ENCODE data around the gene TST.

TST gene

DNA sequence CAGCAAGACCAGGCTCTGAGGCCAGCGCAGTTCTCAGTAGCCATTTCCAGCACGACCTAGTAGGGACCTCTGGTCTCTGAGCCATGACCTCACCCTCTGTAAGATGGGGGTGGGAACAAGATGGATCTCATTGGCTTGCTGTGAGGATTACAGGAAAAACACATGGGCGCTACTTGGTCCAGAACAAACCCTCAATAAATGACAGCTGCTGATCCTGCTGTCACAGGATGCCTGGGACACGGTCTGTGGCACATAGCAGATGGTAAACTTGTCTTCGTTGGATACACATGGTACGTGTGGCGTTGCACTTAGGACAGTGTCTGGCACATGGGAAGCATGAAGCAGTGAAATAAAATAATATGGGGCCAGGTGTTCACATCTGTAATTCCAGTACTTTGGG lies 27.8 kb upstream of the TST start:
- H3K18ac ChIP-seq (ENCODE audit: low read length) = no peak overlapping the region
- H4K12ac ChIP-seq (ENCODE audit: low read depth, low read length) = no peak overlapping the region
- H4K91ac ChIP-seq (ENCODE audit: low read depth, low read length) = no peak overlapping the region
- H2BK120ac ChIP-seq (ENCODE audit: insufficient read depth, low read length, poor library complexity) = no peak overlapping the region
- H3K27ac ChIP-seq (ENCODE audit: low read depth, low read length) = no peak overlapping the region
- no peak overlapping the region for H2BK12ac ChIP-seq (ENCODE audit: low read length)
- no peaks in the 10 kb centered on the region for H3K36me3 ChIP-seq (ENCODE audit: control insufficient read depth in 1 of 2, insufficient read depth in 2 of 2, low read length in 2 of 2)
- peaks cover 0 to 2% of the 10 kb centered on the region in 2 experiments for H3K4me1 ChIP-seq (ENCODE audit: control insufficient read depth in 1 of 2, insufficient read depth in 2 of 2, low read length in 2 of 2)
- H2AK5ac ChIP-seq (ENCODE audit: low read length) = no peak overlapping the region
- H3K4me2 ChIP-seq (ENCODE audit: low read length) = no peak overlapping the region
- H4K8ac ChIP-seq (ENCODE audit: low read depth, low read length) = no peak overlapping the region
- no peaks in the 10 kb centered on the region for H3K9me3 ChIP-seq (ENCODE audit: insufficient read depth, low read depth, low read length)
- H3K79me2 ChIP-seq (ENCODE audit: control insufficient read depth, insufficient read depth, low read length, poor library complexity) = no peaks in the 10 kb centered on the region
- H3K4me3 ChIP-seq (ENCODE audit: low read depth, low read length) = no peak overlapping the region
- no CpG with 5 or more reads among the region's 7 CpGs for WGBS (ENCODE audit: extremely low coverage, insufficient coverage, insufficient read length)
- peaks cover 2% of the 10 kb centered on the region for H3K79me1 ChIP-seq (ENCODE audit: low read length)
- peaks cover under 1% of the 10 kb centered on the region for H3K27me3 ChIP-seq (ENCODE audit: insufficient read depth, low read length)
- H3K9ac ChIP-seq (ENCODE audit: low read length) = no peak overlapping the region
- no peak overlapping the region for H2AFZ ChIP-seq (ENCODE audit: insufficient read depth, low read length, poor library complexity)
- H2BK5ac ChIP-seq (ENCODE audit: low read depth, low read length, poor library complexity) = no peak overlapping the region
- no peak overlapping the region for H3K14ac ChIP-seq (ENCODE audit: low read length)
- H3K23ac ChIP-seq (ENCODE audit: low read length) = no peak overlapping the region
- no peak for DNase-seq
- no peak overlapping the region for H3K4ac ChIP-seq (ENCODE audit: low read depth, low read length)

DNA sequence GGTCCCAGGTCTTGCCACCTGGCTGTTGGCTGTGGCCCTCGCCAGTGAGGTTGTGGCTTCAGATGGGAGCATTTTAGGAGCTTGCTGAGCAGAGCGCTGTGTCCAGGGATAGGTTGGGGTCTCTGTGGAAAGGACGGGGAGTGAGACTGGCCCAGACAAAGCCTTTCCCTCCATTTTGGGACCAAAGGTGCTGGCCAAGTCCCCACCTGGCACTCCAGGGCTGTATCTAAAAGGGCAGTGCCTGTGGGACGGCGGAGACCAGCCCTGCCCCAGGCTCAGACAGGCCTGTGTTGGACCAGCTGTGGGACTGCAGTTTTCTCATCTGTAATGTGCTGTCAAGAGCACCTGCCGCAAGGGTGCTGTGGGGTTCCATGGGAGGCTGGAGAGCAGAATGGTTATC lies 27.3 kb upstream of the TST start:
- Histone ChIP-seq H4K12ac (ENCODE audit: low read depth, low read length) (no peak overlapping the region), H3K4me1 (ENCODE audit: control insufficient read depth in 1 of 2, insufficient read depth in 2 of 2, low read length in 2 of 2) (no peaks in the 10 kb centered on the region), H3K4ac (ENCODE audit: low read depth, low read length) (no peak overlapping the region), H2AK5ac (ENCODE audit: low read length) (no peak overlapping the region), H4K8ac (ENCODE audit: low read depth, low read length) (no peak overlapping the region), H2AFZ (ENCODE audit: insufficient read depth, low read length, poor library complexity) (no peak overlapping the region), H3K27ac (ENCODE audit: low read depth, low read length) (no peak overlapping the region), H3K36me3 (ENCODE audit: control insufficient read depth in 1 of 2, insufficient read depth in 2 of 2, low read length in 2 of 2) (no peaks in the 10 kb centered on the region), H3K79me2 (ENCODE audit: control insufficient read depth, insufficient read depth, low read length, poor library complexity) (no peaks in the 10 kb centered on the region), H3K9ac (ENCODE audit: low read length) (no peak overlapping the region), H4K91ac (ENCODE audit: low read depth, low read length) (no peak overlapping the region), H3K27me3 (ENCODE audit: insufficient read depth, low read length) (no peaks in the 10 kb centered on the region), H3K18ac (ENCODE audit: low read length) (no peak overlapping the region), H3K9me3 (ENCODE audit: insufficient read depth, low read depth, low read length) (no peaks in the 10 kb centered on the region), H2BK5ac (ENCODE audit: low read depth, low read length, poor library complexity) (no peak overlapping the region), H3K23ac (ENCODE audit: low read length) (no peak overlapping the region), H3K4me2 (ENCODE audit: low read length) (no peak overlapping the region), H3K4me3 (ENCODE audit: low read depth, low read length) (no peak overlapping the region), H2BK12ac (ENCODE audit: low read length) (no peak overlapping the region), H3K79me1 (ENCODE audit: low read length) (no peaks in the 10 kb centered on the region), H3K14ac (ENCODE audit: low read length) (no peak overlapping the region), H2BK120ac (ENCODE audit: insufficient read depth, low read length, poor library complexity) (no peak overlapping the region)
- DNase-seq = no peak
- no CpG with 5 or more reads among the region's 6 CpGs for WGBS (ENCODE audit: extremely low coverage, insufficient coverage, insufficient read length)

DNA sequence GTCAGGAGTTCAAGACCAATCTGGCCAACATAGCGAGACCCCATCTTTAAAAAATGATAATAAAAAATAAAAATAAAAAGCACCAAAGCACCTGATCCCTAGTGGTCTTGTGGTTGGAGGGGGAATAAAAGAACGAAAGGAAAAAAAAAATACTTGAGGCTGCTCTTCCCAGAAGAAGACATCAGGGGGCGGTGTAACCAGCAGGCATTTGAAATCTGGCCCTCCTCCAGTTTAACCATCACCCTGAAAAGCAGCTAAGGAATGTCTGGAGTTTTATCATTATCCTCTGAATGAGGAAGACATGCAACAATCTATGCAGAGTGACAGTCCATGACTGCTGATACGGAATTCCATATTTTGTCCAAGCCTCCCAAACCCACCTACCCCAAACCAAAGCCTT lies 26.7 kb upstream of the TST start:
- Histone ChIP-seq H3K4ac (ENCODE audit: low read depth, low read length) (no peak overlapping the region), H2AK5ac (ENCODE audit: low read length) (no peak overlapping the region), H3K79me2 (ENCODE audit: control insufficient read depth, insufficient read depth, low read length, poor library complexity) (no peaks in the 10 kb centered on the region), H3K4me1 (ENCODE audit: control insufficient read depth in 1 of 2, insufficient read depth in 2 of 2, low read length in 2 of 2) (no peaks in the 10 kb centered on the region), H2BK12ac (ENCODE audit: low read length) (no peak overlapping the region), H4K12ac (ENCODE audit: low read depth, low read length) (no peak overlapping the region), H3K9me3 (ENCODE audit: insufficient read depth, low read depth, low read length) (no peaks in the 10 kb centered on the region), H3K4me3 (ENCODE audit: low read depth, low read length) (no peak overlapping the region), H2AFZ (ENCODE audit: insufficient read depth, low read length, poor library complexity) (no peak overlapping the region), H3K9ac (ENCODE audit: low read length) (no peak overlapping the region), H3K36me3 (ENCODE audit: control insufficient read depth in 1 of 2, insufficient read depth in 2 of 2, low read length in 2 of 2) (no peaks in the 10 kb centered on the region), H3K14ac (ENCODE audit: low read length) (no peak overlapping the region), H2BK5ac (ENCODE audit: low read depth, low read length, poor library complexity) (no peak overlapping the region), H4K91ac (ENCODE audit: low read depth, low read length) (no peak overlapping the region), H2BK120ac (ENCODE audit: insufficient read depth, low read length, poor library complexity) (no peak overlapping the region), H3K18ac (ENCODE audit: low read length) (no peak overlapping the region), H3K4me2 (ENCODE audit: low read length) (no peak overlapping the region), H3K79me1 (ENCODE audit: low read length) (no peaks in the 10 kb centered on the region), H3K27me3 (ENCODE audit: insufficient read depth, low read length) (no peaks in the 10 kb centered on the region), H3K23ac (ENCODE audit: low read length) (no peak overlapping the region), H3K27ac (ENCODE audit: low read depth, low read length) (no peak overlapping the region), H4K8ac (ENCODE audit: low read depth, low read length) (no peak overlapping the region)
- WGBS (ENCODE audit: extremely low coverage, insufficient coverage, insufficient read length) = no CpG with 5 or more reads among the region's 4 CpGs
- peak; percentile 15 to 71 for DNase-seq

DNA sequence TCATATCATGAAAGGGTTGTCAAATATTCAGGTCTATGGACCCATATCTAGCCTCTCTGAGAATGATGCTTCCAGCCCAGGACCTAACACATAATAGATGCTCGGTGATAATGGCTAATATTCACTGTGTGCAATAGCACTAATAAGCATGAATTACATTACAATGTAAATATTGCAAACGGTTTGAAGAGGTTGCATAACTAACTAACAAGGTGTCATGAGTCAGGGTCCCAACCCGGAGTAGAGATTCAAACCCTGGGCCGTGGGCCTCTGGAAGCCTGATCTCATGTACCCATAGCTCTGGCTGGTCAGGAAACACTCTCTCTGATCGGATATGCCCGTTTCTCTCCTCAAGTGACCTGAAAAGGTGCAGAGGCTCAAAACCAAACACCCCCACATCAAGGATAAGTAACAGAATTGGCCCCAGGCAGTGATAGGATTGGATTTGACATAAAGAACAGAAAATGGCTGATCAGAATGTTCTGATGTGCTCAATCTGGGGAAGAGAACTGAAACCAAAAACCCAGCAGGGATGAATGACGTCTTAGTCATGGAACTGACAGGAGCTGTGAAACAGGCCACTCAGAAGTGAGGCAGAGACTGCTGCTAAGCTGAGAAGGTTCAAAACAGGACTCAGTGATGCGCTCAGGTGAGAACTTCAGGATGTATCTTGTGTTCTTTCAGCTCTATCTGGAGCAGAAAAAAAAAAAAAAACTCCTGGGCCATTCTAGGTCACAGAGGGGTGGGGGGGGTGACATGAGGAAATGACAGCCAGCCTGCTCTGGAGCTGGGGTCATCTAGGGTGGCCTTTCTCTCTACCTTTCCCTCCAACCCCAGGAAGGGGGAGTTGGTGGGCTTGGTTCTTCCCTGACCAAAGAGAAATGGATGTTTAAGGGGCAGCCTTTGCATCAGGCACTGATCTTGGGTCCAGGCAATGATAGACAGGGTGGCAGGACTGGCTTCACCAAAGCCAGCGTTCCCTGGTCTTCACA lies 25.7 kb upstream of the TST start:
- H2BK120ac ChIP-seq (ENCODE audit: insufficient read depth, low read length, poor library complexity) = no peak overlapping the region
- no peak overlapping the region for H2BK12ac ChIP-seq (ENCODE audit: low read length)
- H2BK5ac ChIP-seq (ENCODE audit: low read depth, low read length, poor library complexity) = no peak overlapping the region
- H3K23ac ChIP-seq (ENCODE audit: low read length) = no peak overlapping the region
- H4K91ac ChIP-seq (ENCODE audit: low read depth, low read length) = no peak overlapping the region
- no peak overlapping the region for H2AK5ac ChIP-seq (ENCODE audit: low read length)
- no peaks in the 10 kb centered on the region for H3K79me2 ChIP-seq (ENCODE audit: control insufficient read depth, insufficient read depth, low read length, poor library complexity)
- no peak overlapping the region for H3K4me2 ChIP-seq (ENCODE audit: low read length)
- H3K27me3 ChIP-seq (ENCODE audit: insufficient read depth, low read length) = no peaks in the 10 kb centered on the region
- no peaks in the 10 kb centered on the region for H3K9me3 ChIP-seq (ENCODE audit: insufficient read depth, low read depth, low read length)
- H3K4me1 ChIP-seq (ENCODE audit: control insufficient read depth in 1 of 2, insufficient read depth in 2 of 2, low read length in 2 of 2) = no peaks in the 10 kb centered on the region
- no peak overlapping the region for H3K4ac ChIP-seq (ENCODE audit: low read depth, low read length)
- no peaks in the 10 kb centered on the region for H3K79me1 ChIP-seq (ENCODE audit: low read length)
- WGBS (ENCODE audit: extremely low coverage, insufficient coverage, insufficient read length) = no CpG with 5 or more reads among the region's 9 CpGs
- no peak overlapping the region for H3K18ac ChIP-seq (ENCODE audit: low read length)
- no peak overlapping the region for H4K12ac ChIP-seq (ENCODE audit: low read depth, low read length)
- no peak overlapping the region for H2AFZ ChIP-seq (ENCODE audit: insufficient read depth, low read length, poor library complexity)
- DNase-seq = peak in 1 of 2 donors; percentile 12
- no peak overlapping the region for H3K14ac ChIP-seq (ENCODE audit: low read length)
- H3K9ac ChIP-seq (ENCODE audit: low read length) = no peak overlapping the region
- no peak overlapping the region for H3K4me3 ChIP-seq (ENCODE audit: low read depth, low read length)
- no peak overlapping the region for H4K8ac ChIP-seq (ENCODE audit: low read depth, low read length)
- no peak overlapping the region for H3K27ac ChIP-seq (ENCODE audit: low read depth, low read length)
- no peaks in the 10 kb centered on the region for H3K36me3 ChIP-seq (ENCODE audit: control insufficient read depth in 1 of 2, insufficient read depth in 2 of 2, low read length in 2 of 2)

Measured in trophoblast cell (in vitro differentiated cells and primary cell).